Esophagus muscularis mucosa (tissue), 4 donors: ENCODE measurements around the gene ANKRD16. TPM values are rescaled to one million over a fixed set of nuclear protein-coding genes. Genes with fewer than 3 reads are reported as not detected.
"Not testable (repeated sequence)": the region's sequence is repeated elsewhere in the genome, so short reads cannot be mapped to it uniquely, and the experiment has no call there.

Experiments used
- DNase-seq: peaks from one replicate; pipeline ENCODE4 v3.0.0-alpha.2; 2017; ENCODE audit errors: extremely low spot score
- H3K27ac ChIP-seq, 4 donors: fragments of 200-600 bp; sonication (generic); replicated peaks in 1 of 4; 1 replicate in 3 of 4; 2 replicates in 1 of 4; pipeline ENCODE4 v1.5.1; 2016 to 2019; ENCODE audit warnings: mild to moderate bottlenecking in 1 of 4
- H3K27me3 ChIP-seq, 4 donors: fragments of 200-600 bp; sonication (generic); one replicate each; pipeline versions ENCODE4 v1.5.1 to v1.6.0; 2016 to 2019
- H3K36me3 ChIP-seq, 4 donors: fragments of 200-600 bp; sonication (generic); one replicate each; pipeline ENCODE4 v1.5.1; 2016 to 2019
- H3K4me1 ChIP-seq, 4 donors: fragments of 200-600 bp; sonication (generic); one replicate each; pipeline ENCODE4 v1.5.1; 2016 to 2019
- H3K4me3 ChIP-seq, 4 donors: fragments of 200-600 bp; sonication (generic); 1 replicate in 2 of 4; 2 replicates in 2 of 4; pipeline ENCODE4 v1.5.1; 2016 to 2019; ENCODE audit warnings: mild to moderate bottlenecking in 4 of 4, moderate library complexity in 1 of 4
- H3K9me3 ChIP-seq, 4 donors: fragments of 200-600 bp; sonication (generic); 1 replicate in 3 of 4; 2 replicates in 1 of 4; pipeline ENCODE4 v1.5.1; 2016 to 2019
- CTCF ChIP-seq, 3 experiments: fragments of 200-600 bp in 2 of 3; fragments of 450-650 bp in 1 of 3; sonication (generic) in 2 of 3; IDR thresholded peaks; one replicate each; pipeline ENCODE4 v1.5.1; 2017 to 2019; ENCODE audit warnings: antibody characterized with exemption in 3 of 3, mild to moderate bottlenecking in 2 of 3, moderate library complexity in 1 of 3
- EP300 ChIP-seq: sonication (generic); formaldehyde crosslinking; IDR thresholded peaks from one replicate; pipeline ENCODE4 v1.6.1; 2017; ENCODE audit warnings: antibody characterized with exemption
- POLR2A ChIP-seq: fragments of 450-650 bp; IDR thresholded peaks from one replicate; pipeline ENCODE4 v1.6.1; 2017; ENCODE audit warnings: antibody characterized with exemption, moderate library complexity, mild to moderate bottlenecking, low read depth
- POLR2AphosphoS5 ChIP-seq, 2 donors: sonication (generic); formaldehyde crosslinking; IDR thresholded peaks; one replicate each; pipeline ENCODE4 v1.6.1; 2017; ENCODE audit warnings: antibody characterized with exemption in 2 of 2
- WGBS: methylation state at CpG from one replicate; pipeline ENCODE4 v1.1.5; 2018; 5-methylcytosine and 5-hydroxymethylcytosine counted together
- intact Hi-C: fragments of 100-400 bp; cut with DNase I; formaldehyde crosslinking; loops from one replicate; pipeline ENCODE4 v1.15.1; 2023
- total RNA-seq, 4 donors: library from RNA; depleted of rRNA; stranded (reverse); fragments of >200 nt; gene quantifications; one replicate each; pipeline versions ENCODE4 v1.1.0 to v1.2.1, GENCODE V29; 2016

The ANKRD16 gene
- total RNA-seq, 4 donors from 2014 or later, result 5.1 to 9.0 (median 5.9) TPM

- no peaks in the 10 kb centered on the region for H3K27me3 ChIP-seq
- no peaks in the 10 kb centered on the region for H3K9me3 ChIP-seq
- H3K27ac ChIP-seq, result no peak overlapping the region
- H3K4me3 ChIP-seq, result no peak overlapping the region
- DNase-seq, result no peak
- H3K36me3 ChIP-seq, result no peaks in the 10 kb centered on the region
- H3K4me1 ChIP-seq, result no peaks in the 10 kb centered on the region
- 70% methylated on average over 5 of the region's 5 CpGs for WGBS
- TF ChIP-seq CTCF (IDR thresholded peaks at IDR 0.05) (no peak), EP300 (no peak), POLR2A (no peak), POLR2AphosphoS5 (IDR thresholded peaks at IDR 0.05) (no peak)
- intact Hi-C loops, result no loop called here
These were observed 35.6 kb downstream of the ANKRD16 start for GRCh38 chr10:5854131-5854475.

- H3K27me3 ChIP-seq, H3K36me3 ChIP-seq, H3K4me3 ChIP-seq, DNase-seq, H3K9me3 ChIP-seq, intact Hi-C loops: not testable (repeated sequence)
- peak overlapping the region; percentile 13 to 48 (median 24) for H3K27ac ChIP-seq
- 95% methylated on average over 4 of the region's 4 CpGs for WGBS
- peaks cover 0 to 18% (median 8%) of the 10 kb centered on the region in 4 donors for H3K4me1 ChIP-seq
These were observed 43.0 kb downstream of the ANKRD16 start for GRCh38 chr10:5846667-5847066.

GRCh38 chr10:5844345-5845055 lies 45.2 kb downstream of the ANKRD16 start:
- DNase-seq, result no peak
- Histone ChIP-seq H3K4me1 (peaks cover 0 to 21% (median 15%) of the 10 kb centered on the region in 4 donors), H3K9me3 (no peaks in the 10 kb centered on the region), H3K4me3 (no peak overlapping the region), H3K27ac (peak overlapping the region in 1 of 4 donors; percentile 30), H3K27me3 (no peaks in the 10 kb centered on the region), H3K36me3 (no peaks in the 10 kb centered on the region)
- intact Hi-C loops, result no loop called here
- WGBS, result 68% methylated on average over 13 of the region's 13 CpGs
- TF ChIP-seq CTCF (IDR thresholded peaks at IDR 0.05) (no peak), POLR2AphosphoS5 (IDR thresholded peaks at IDR 0.05) (no peak), POLR2A (no peak), EP300 (no peak)

- WGBS, result 86% methylated on average over 4 of the region's 4 CpGs
- Histone ChIP-seq H3K9me3 (no peaks in the 10 kb centered on the region), H3K27me3 (no peaks in the 10 kb centered on the region), H3K36me3 (no peaks in the 10 kb centered on the region), H3K4me3 (no peak overlapping the region), H3K27ac (no peak overlapping the region), H3K4me1 (peaks cover 0 to 21% (median 15%) of the 10 kb centered on the region in 4 donors)
- DNase-seq, result no peak
- intact Hi-C loops, result no loop called here
- TF ChIP-seq EP300 (no peak), POLR2A (no peak), POLR2AphosphoS5 (IDR thresholded peaks at IDR 0.05) (no peak), CTCF (IDR thresholded peaks at IDR 0.05) (no peak)
These were observed 45.9 kb downstream of the ANKRD16 start for GRCh38 chr10:5843686-5844344.

GRCh38 chr10:5841965-5842364 lies 47.7 kb downstream of the ANKRD16 start:
- no peak overlapping the region for H3K27ac ChIP-seq
- 87% methylated on average over 7 of the region's 14 CpGs for WGBS
- TF ChIP-seq CTCF (IDR thresholded peaks at IDR 0.05), result no peak
- no peak for TF ChIP-seq EP300
- no peak for TF ChIP-seq POLR2AphosphoS5 (IDR thresholded peaks at IDR 0.05)
- no peak for TF ChIP-seq POLR2A
- H3K4me3 ChIP-seq, result no peak overlapping the region
- intact Hi-C loops, result no loop called here
- no peaks in the 10 kb centered on the region for H3K27me3 ChIP-seq
- no peak for DNase-seq
- H3K9me3 ChIP-seq, result no peaks in the 10 kb centered on the region
- H3K36me3 ChIP-seq, result no peaks in the 10 kb centered on the region
- H3K4me1 ChIP-seq, result peaks cover 0 to 21% (median 15%) of the 10 kb centered on the region in 4 donors
